Hepatocyte (in vitro differentiated cells): ENCODE results near the gene GPRC6A.

Experiments
- EZH2 ChIP-seq: fragments of 200-600 bp; sonication (generic); IDR thresholded peaks from 2 replicates; pipeline ENCODE4 v1.6.1; 2016; ENCODE audit warnings: antibody characterized with exemption, mild to moderate bottlenecking, borderline replicate concordance
- TF ChIP-seq, protein P1 (sequence below): fragments of 200-600 bp; sonication (generic); IDR thresholded peaks from 2 replicates; pipeline ENCODE4 v1.5.1; 2016; ENCODE audit warnings: antibody characterized with exemption, mild to moderate bottlenecking; ENCODE audit not compliant: poor library complexity

DNA sequence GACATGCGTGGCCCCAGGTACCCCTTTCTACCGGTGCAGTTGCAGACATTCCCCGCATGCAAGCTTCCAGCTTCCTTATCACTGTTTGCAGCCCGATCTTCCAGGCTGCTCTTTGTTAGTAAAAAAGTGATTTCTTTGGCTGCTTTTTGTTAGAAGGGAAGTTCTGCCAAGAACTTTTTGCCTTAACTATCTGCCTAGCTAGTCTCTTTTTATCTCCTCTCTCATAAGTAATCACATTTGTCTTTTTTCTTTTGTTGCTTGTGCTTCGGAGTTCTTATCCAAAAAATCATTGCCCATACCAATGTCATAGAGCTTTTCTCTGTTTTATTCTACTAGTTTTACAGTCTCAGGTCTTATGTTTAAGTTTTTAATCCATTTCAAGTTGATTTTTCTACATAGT lies 83.7 kb downstream of the GPRC6A start:
- TF ChIP-seq, protein P1, sequence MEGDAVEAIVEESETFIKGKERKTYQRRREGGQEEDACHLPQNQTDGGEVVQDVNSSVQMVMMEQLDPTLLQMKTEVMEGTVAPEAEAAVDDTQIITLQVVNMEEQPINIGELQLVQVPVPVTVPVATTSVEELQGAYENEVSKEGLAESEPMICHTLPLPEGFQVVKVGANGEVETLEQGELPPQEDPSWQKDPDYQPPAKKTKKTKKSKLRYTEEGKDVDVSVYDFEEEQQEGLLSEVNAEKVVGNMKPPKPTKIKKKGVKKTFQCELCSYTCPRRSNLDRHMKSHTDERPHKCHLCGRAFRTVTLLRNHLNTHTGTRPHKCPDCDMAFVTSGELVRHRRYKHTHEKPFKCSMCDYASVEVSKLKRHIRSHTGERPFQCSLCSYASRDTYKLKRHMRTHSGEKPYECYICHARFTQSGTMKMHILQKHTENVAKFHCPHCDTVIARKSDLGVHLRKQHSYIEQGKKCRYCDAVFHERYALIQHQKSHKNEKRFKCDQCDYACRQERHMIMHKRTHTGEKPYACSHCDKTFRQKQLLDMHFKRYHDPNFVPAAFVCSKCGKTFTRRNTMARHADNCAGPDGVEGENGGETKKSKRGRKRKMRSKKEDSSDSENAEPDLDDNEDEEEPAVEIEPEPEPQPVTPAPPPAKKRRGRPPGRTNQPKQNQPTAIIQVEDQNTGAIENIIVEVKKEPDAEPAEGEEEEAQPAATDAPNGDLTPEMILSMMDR, result no peak
- no peak for TF ChIP-seq EZH2
